H1 (cell line): ENCODE data around the gene PCED1B. TPM values are rescaled to one million over a fixed set of nuclear protein-coding genes. Genes with fewer than 3 reads are reported as not detected.
"Not testable (repeated sequence)": the region's sequence is repeated elsewhere in the genome, so short reads cannot be mapped to it uniquely, and the experiment has no call there.

Source experiments
- CTCF ChIA-PET: fragments of 300-600 bp; sonication (Branson Sonifier 250); formaldehyde crosslinking; loops from one replicate; lab custom pipeline; 2021; ENCODE audit not compliant: partially characterized antibody; lab: Charles Lee
- POLR2A ChIA-PET: fragments of 300-600 bp; sonication (Branson Sonifier 250); formaldehyde crosslinking; loops from one replicate; lab custom pipeline; 2021; ENCODE audit warnings: inconsistent platforms; ENCODE audit not compliant: partially characterized antibody; lab: Charles Lee
- DNase-seq, 2 experiments: peaks; one replicate each; pipeline versions ENCODE4 v3.0.0 to v3.0.0-alpha.2; 2010 to 2022; ENCODE audit warnings: low spot score in 2 of 2, low read depth in 1 of 2, mixed read lengths in 1 of 2
- FAIRE-seq: peaks from 2 replicates; lab custom pipeline; 2011; peaks lifted over from hg19 to GRCh38; lab: Jason Lieb, UNC
- H2AFZ ChIP-seq: 2 replicates; pipeline ENCODE4 v1.8.1; 2012; ENCODE audit warnings: low read length, inconsistent platforms
- H2AK5ac ChIP-seq: 2 replicates; pipeline ENCODE4 v1.6.1; 2013; ENCODE audit warnings: low read depth, low read length
- H2BK120ac ChIP-seq: replicated peaks from 2 replicates; pipeline ENCODE3; 2013; ENCODE audit warnings: low read depth, low read length, inconsistent platforms
- H2BK12ac ChIP-seq: 2 replicates; pipeline ENCODE4 v1.6.1; 2013; ENCODE audit warnings: low read depth, low read length
- H2BK15ac ChIP-seq: 2 replicates; pipeline ENCODE4 v1.6.1; 2013; ENCODE audit warnings: low read length
- H2BK20ac ChIP-seq: 2 replicates; pipeline ENCODE4 v1.6.1; 2013; ENCODE audit warnings: low read length
- H2BK5ac ChIP-seq: 2 replicates; pipeline ENCODE4 v1.6.1; 2013; ENCODE audit warnings: low read depth, low read length
- H3K14ac ChIP-seq: 2 replicates; pipeline ENCODE4 v1.6.1; 2013; ENCODE audit warnings: inconsistent platforms; ENCODE audit not compliant: insufficient read length
- H3K18ac ChIP-seq: 2 replicates; pipeline ENCODE4 v1.6.1; 2013; ENCODE audit warnings: low read length; ENCODE audit errors: extremely low read depth
- H3K23ac ChIP-seq: 2 replicates; pipeline ENCODE4 v1.6.1; 2013; ENCODE audit warnings: inconsistent platforms; ENCODE audit not compliant: insufficient read length
- H3K23me2 ChIP-seq: 2 replicates; pipeline ENCODE4 v1.6.1; 2013; ENCODE audit warnings: low read depth, low read length
- H3K27ac ChIP-seq: 2 replicates; pipeline ENCODE4 v1.6.1; 2011; ENCODE audit warnings: low read depth, low read length, inconsistent platforms
- H3K27me3 ChIP-seq, 4 experiments: replicated peaks in 1 of 4; 1 replicate in 1 of 4; 2 replicates in 3 of 4; pipeline versions ENCODE4 v1.6.1 to v1.8.1; 2011 to 2013; ENCODE audit warnings: low read length in 3 of 4, mild to moderate bottlenecking in 3 of 4, inconsistent platforms in 2 of 4, mixed read lengths in 2 of 4, moderate library complexity in 1 of 4; ENCODE audit not compliant: control insufficient read depth in 3 of 4, insufficient read depth in 3 of 4; ENCODE audit errors: extremely low read depth in 1 of 4
- H3K36me3 ChIP-seq, 4 experiments: 2 replicates each; pipeline versions ENCODE4 v1.6.1 to v1.8.1; 2011 to 2013; ENCODE audit warnings: mild to moderate bottlenecking in 4 of 4, low read length in 3 of 4, moderate library complexity in 2 of 4, control low read depth in 1 of 4, inconsistent platforms in 1 of 4; ENCODE audit not compliant: insufficient read depth in 4 of 4, control insufficient read depth in 2 of 4
- H3K4ac ChIP-seq: replicated peaks from 2 replicates; pipeline ENCODE3; 2013; ENCODE audit warnings: low read length, low read depth, mixed read lengths, inconsistent platforms; ENCODE audit not compliant: insufficient read length
- H3K4me1 ChIP-seq, 4 experiments: replicated peaks in 1 of 4; 1 replicate in 1 of 4; 2 replicates in 3 of 4; pipeline versions ENCODE4 v1.6.1 to v1.8.1; 2011 to 2013; ENCODE audit warnings: low read length in 3 of 4, inconsistent platforms in 2 of 4, mixed read lengths in 1 of 4; ENCODE audit not compliant: insufficient read depth in 4 of 4, control insufficient read depth in 3 of 4
- H3K4me2 ChIP-seq, 2 experiments: 2 replicates each; pipeline versions ENCODE4 v1.6.1 to v1.8.1; 2011 to 2013; ENCODE audit warnings: low read depth in 2 of 2, low read length in 2 of 2, control low read depth in 1 of 2, inconsistent platforms in 1 of 2, mild to moderate bottlenecking in 1 of 2; ENCODE audit not compliant: insufficient read depth in 1 of 2
- H3K4me3 ChIP-seq, 4 experiments: fragments of 200-600, 300-600 bp in 1 of 4; sonication (generic), shearing (Covaris generic), sonication (Bioruptor Twin) in 1 of 4; 2 replicates each; pipeline versions ENCODE4 v1.5.1 to v1.8.1; 2011 to 2016; ENCODE audit warnings: low read length in 4 of 4, low read depth in 3 of 4, control low read depth in 2 of 4, inconsistent platforms in 2 of 4, mild to moderate bottlenecking in 2 of 4, mixed read lengths in 1 of 4, moderate library complexity in 1 of 4; ENCODE audit not compliant: insufficient read depth in 2 of 4; ENCODE audit errors: extremely low read depth in 1 of 4
- H3K56ac ChIP-seq: replicated peaks from 2 replicates; pipeline ENCODE3; 2013; ENCODE audit warnings: low read depth, mild to moderate bottlenecking, mixed read lengths, low read length, inconsistent platforms; ENCODE audit not compliant: insufficient read length
- H3K79me1 ChIP-seq: 2 replicates; pipeline ENCODE4 v1.6.1; 2013; ENCODE audit warnings: low read depth, low read length, control low read depth
- H3K79me2 ChIP-seq, 2 experiments: 2 replicates each; pipeline versions ENCODE4 v1.6.1 to v1.8.1; 2012 to 2013; ENCODE audit warnings: low read length in 2 of 2, mild to moderate bottlenecking in 2 of 2, inconsistent platforms in 1 of 2; ENCODE audit not compliant: insufficient read depth in 2 of 2, control insufficient read depth in 1 of 2
- H3K9ac ChIP-seq, 4 experiments: replicated peaks in 1 of 4; 1 replicate in 1 of 4; 2 replicates in 3 of 4; pipeline versions ENCODE4 v1.6.1 to v1.8.1; 2011 to 2013; ENCODE audit warnings: low read depth in 3 of 4, low read length in 3 of 4, control low read depth in 2 of 4, mild to moderate bottlenecking in 2 of 4, moderate library complexity in 2 of 4, inconsistent platforms in 1 of 4; ENCODE audit errors: extremely low read depth in 1 of 4
- H3K9me3 ChIP-seq, 2 experiments: 2 replicates each; pipeline versions ENCODE4 v1.6.1 to v1.8.1; 2012 to 2013; ENCODE audit warnings: mild to moderate bottlenecking in 2 of 2, moderate library complexity in 2 of 2, control low read depth in 1 of 2, inconsistent platforms in 1 of 2, low read depth in 1 of 2, low read length in 1 of 2, mixed read lengths in 1 of 2; ENCODE audit not compliant: insufficient read depth in 2 of 2
- H4K20me1 ChIP-seq, 2 experiments: replicated peaks in 1 of 2; 2 replicates each; pipeline versions ENCODE3 to v1.8.1; 2011 to 2013; ENCODE audit warnings: inconsistent platforms in 2 of 2, low read length in 2 of 2, mild to moderate bottlenecking in 1 of 2; ENCODE audit not compliant: insufficient read depth in 2 of 2, control insufficient read depth in 1 of 2
- H4K5ac ChIP-seq: 2 replicates; pipeline ENCODE4 v1.6.1; 2013; ENCODE audit warnings: low read length, low read depth, mixed read lengths, inconsistent platforms; ENCODE audit not compliant: insufficient read length
- H4K8ac ChIP-seq: 2 replicates; pipeline ENCODE4 v1.8.0; 2013; ENCODE audit warnings: mild to moderate bottlenecking, moderate library complexity, low read length, inconsistent platforms; ENCODE audit not compliant: insufficient read depth; ENCODE audit errors: extremely low read depth
- H4K91ac ChIP-seq: replicated peaks from 2 replicates; pipeline ENCODE3; 2013; ENCODE audit warnings: low read length, mixed read lengths, inconsistent platforms; ENCODE audit not compliant: insufficient read length
- WGBS, 2 experiments: shearing (Covaris generic) in 1 of 2; methylation state at CpG; one replicate each; pipeline versions ENCODE4 v1.1.6 to v1.1.7; 2013 to 2015; ENCODE audit warnings: low lambda C conversion rate in 2 of 2, mixed read lengths in 2 of 2, inconsistent platforms in 1 of 2, low coverage in 1 of 2, missing lambda C conversion rate in 1 of 2; ENCODE audit not compliant: insufficient replicate concordance in 2 of 2, insufficient coverage in 1 of 2, insufficient read length in 1 of 2; ENCODE audit errors: extremely low coverage in 1 of 2, missing lambda C conversion rate in 1 of 2; 5-methylcytosine and 5-hydroxymethylcytosine counted together
- polyA plus RNA-seq, 7 experiments: library from polyadenylated mRNA; depleted of rRNA in 3 of 7; stranded (reverse) in 5 of 7; unstranded in 2 of 7; fragments of >200 nt in 5 of 7; fragments of 200-250 nt in 2 of 7; gene quantifications; 1 replicate in 5 of 7; 2 replicates in 1 of 7; 4 replicates in 1 of 7; pipeline versions ENCODE4 v1.2.1 to v1.2.3, GENCODE V29; 2011 to 2013; ENCODE audit warnings: missing spikeins in 2 of 7, mixed read lengths in 2 of 7
- total RNA-seq: library from RNA; stranded (reverse); fragmentation: NEBNext Ultra II Directional; extraction: Animal tissue kit (Norgen Biotek cat#: 25700); gene quantifications from 2 replicates; pipeline ENCODE4 v1.2.1, GENCODE V29; 2021

PCED1B gene
- total and polyA plus RNA-seq, 2 of the 8 experiments (the other 6 are each of a cell fraction or from before 2014, with no cell fraction given), result 4.7 to 5.4 TPM

DNA sequence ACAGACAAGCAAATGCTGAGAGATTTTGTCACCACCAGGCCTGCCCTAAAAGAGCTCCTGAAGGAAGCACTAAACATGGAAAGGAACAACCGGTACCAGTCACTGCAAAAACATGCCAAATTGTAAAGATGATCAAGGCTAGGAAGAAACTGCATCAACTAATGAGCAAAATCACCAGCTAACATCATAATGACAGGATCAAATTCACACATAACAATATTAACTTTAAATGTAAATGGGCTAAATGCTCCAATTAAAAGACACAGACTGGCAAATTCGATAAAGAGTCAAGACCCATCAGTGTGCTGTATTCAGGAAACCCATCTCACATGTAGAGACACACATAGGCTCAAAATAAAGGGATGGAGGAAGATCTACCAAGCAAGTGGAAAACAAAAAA, 20.8 kb upstream of the PCED1B start:
- CTCF ChIA-PET, result interaction anchor here (0.6 kb wide), 1 partner anchor 12 kb away, joined by 3 read pairs; no protein-coding TSS in a partner anchor
- H4K5ac ChIP-seq, H3K4me3 ChIP-seq, H3K14ac ChIP-seq, H3K4me2 ChIP-seq, H2BK5ac ChIP-seq, H3K79me2 ChIP-seq, DNase-seq, H4K20me1 ChIP-seq, H3K4ac ChIP-seq, H2BK120ac ChIP-seq, H3K4me1 ChIP-seq, H2AK5ac ChIP-seq, H3K23ac ChIP-seq, H3K56ac ChIP-seq, H4K91ac ChIP-seq, FAIRE-seq, H4K8ac ChIP-seq, H3K27me3 ChIP-seq, H3K18ac ChIP-seq, H2AFZ ChIP-seq, H2BK12ac ChIP-seq, H2BK15ac ChIP-seq, H3K27ac ChIP-seq, H3K79me1 ChIP-seq, POLR2A ChIA-PET, H3K23me2 ChIP-seq, H3K9ac ChIP-seq, H3K36me3 ChIP-seq, H2BK20ac ChIP-seq: not testable (repeated sequence)
- WGBS, 2 experiments, result 93% methylated on average over 2 of the region's 2 CpGs; no CpG with 5 or more reads in 1 of the 2 experiments
- H3K9me3 ChIP-seq, result peaks cover 11 to 13% of the 10 kb centered on the region in 2 experiments
